ENCODE measurements around the gene BBOX1.

Gene BBOX1

GRCh38 chr11:27174672-27175210 is 134.1 kb downstream of the BBOX1 start:
- TF ChIP-seq POLR2AphosphoS5 (IDR thresholded peaks at IDR 0.05; ENCODE audit: low read depth, low read length) (no peak), SIN3A (IDR thresholded peaks at IDR 0.05; ENCODE audit: borderline replicate concordance, insufficient read depth, low read length) (no peak), FOXP2 (optimal IDR thresholded peaks at IDR 0.05; ENCODE audit: borderline replicate concordance, extremely low read depth, extremely low read length, insufficient read depth) (no peak), REST (IDR thresholded peaks at IDR 0.05; ENCODE audit: insufficient read depth in 1 of 2, low read depth in 2 of 2, low read length in 2 of 2) (no peak), TAF1 (IDR thresholded peaks at IDR 0.05; ENCODE audit: borderline replicate concordance, insufficient read depth, low read length) (no peak)
